Measurements from ENCODE around the gene SGMS2. TPM values are rescaled to one million over a fixed set of nuclear protein-coding genes. Genes with fewer than 3 reads are reported as not detected.
A peak's percentile ranks its signal among the peaks of the same experiment; 100 is the strongest.

The SGMS2 gene
- polyA plus RNA-seq, 2 donors, result 2.4 to 8.5 TPM

DNA sequence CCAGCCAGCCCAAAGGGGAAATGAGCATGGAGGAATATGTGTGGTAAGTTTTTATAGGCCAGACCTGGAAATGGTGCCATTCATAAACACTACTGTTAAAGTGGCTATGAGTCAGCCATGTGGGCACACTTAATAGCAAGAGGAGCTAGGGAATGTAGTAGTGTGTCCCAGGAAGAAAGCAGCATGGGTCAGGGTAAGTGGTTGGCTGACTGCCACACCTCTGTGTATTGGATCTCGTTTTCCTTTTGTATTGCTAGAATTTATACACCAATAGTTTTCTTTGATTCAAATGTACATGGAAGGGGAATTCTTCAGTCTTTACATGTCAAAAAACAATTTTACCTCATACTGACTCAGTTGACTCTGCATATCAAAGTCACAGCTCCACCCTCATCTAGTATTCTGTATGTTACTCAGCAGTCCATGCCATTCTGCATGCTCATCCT, 22.9 kb upstream of the SGMS2 start:
- no peak overlapping the region for H3K27ac ChIP-seq (ENCODE audit: low read depth in 2 of 2, low read length in 1 of 2)
- H3K36me3 ChIP-seq (ENCODE audit: control insufficient read depth in 2 of 2, insufficient read depth in 2 of 2, low read length in 1 of 2), result no peaks in the 10 kb centered on the region
- WGBS, 2 donors, result 51 to 76% methylated on average over 1 of the region's 1 CpG
- H3K4me1 ChIP-seq (ENCODE audit: control insufficient read depth in 2 of 2, insufficient read depth in 2 of 2, low read length in 1 of 2), result no peaks in the 10 kb centered on the region
- no peaks in the 10 kb centered on the region for H3K9me3 ChIP-seq (ENCODE audit: control insufficient read depth in 2 of 2, insufficient read depth in 1 of 2, low read depth in 1 of 2, low read length in 1 of 2)
- no peaks in the 10 kb centered on the region for H3K27me3 ChIP-seq (ENCODE audit: control insufficient read depth in 1 of 2, insufficient read depth in 2 of 2, low read length in 2 of 2)
- no peak overlapping the region for H3K4me3 ChIP-seq (ENCODE audit: low read depth in 1 of 2, low read length in 2 of 2)

GRCh38 chr4:107804956-107805355, 19.8 kb upstream of the SGMS2 start:
- WGBS, 2 donors, result 83 to 88% methylated on average over 3 of the region's 3 CpGs
- Histone ChIP-seq H3K27ac (ENCODE audit: low read depth in 2 of 2, low read length in 1 of 2) (no peak overlapping the region), H3K36me3 (ENCODE audit: control insufficient read depth in 2 of 2, insufficient read depth in 2 of 2, low read length in 1 of 2) (no peaks in the 10 kb centered on the region), H3K4me1 (ENCODE audit: control insufficient read depth in 2 of 2, insufficient read depth in 2 of 2, low read length in 1 of 2) (no peaks in the 10 kb centered on the region), H3K27me3 (ENCODE audit: control insufficient read depth in 1 of 2, insufficient read depth in 2 of 2, low read length in 2 of 2) (no peaks in the 10 kb centered on the region), H3K4me3 (ENCODE audit: low read depth in 1 of 2, low read length in 2 of 2) (no peak overlapping the region), H3K9me3 (ENCODE audit: control insufficient read depth in 2 of 2, insufficient read depth in 1 of 2, low read depth in 1 of 2, low read length in 1 of 2) (no peaks in the 10 kb centered on the region)

- Histone ChIP-seq H3K36me3 (ENCODE audit: control insufficient read depth in 2 of 2, insufficient read depth in 2 of 2, low read length in 1 of 2) (no peaks in the 10 kb centered on the region), H3K4me1 (ENCODE audit: control insufficient read depth in 2 of 2, insufficient read depth in 2 of 2, low read length in 1 of 2) (no peaks in the 10 kb centered on the region), H3K27me3 (ENCODE audit: control insufficient read depth in 1 of 2, insufficient read depth in 2 of 2, low read length in 2 of 2) (no peaks in the 10 kb centered on the region), H3K9me3 (ENCODE audit: control insufficient read depth in 2 of 2, insufficient read depth in 1 of 2, low read depth in 1 of 2, low read length in 1 of 2) (no peaks in the 10 kb centered on the region), H3K27ac (ENCODE audit: low read depth in 2 of 2, low read length in 1 of 2) (no peak overlapping the region), H3K4me3 (ENCODE audit: low read depth in 1 of 2, low read length in 2 of 2) (no peak overlapping the region)
- 41 to 51% methylated on average over 2 of the region's 2 CpGs for WGBS, 2 donors
These were observed 18.5 kb upstream of the SGMS2 start for GRCh38 chr4:107806196-107806595.

- no peak overlapping the region for H3K27ac ChIP-seq (ENCODE audit: low read depth in 2 of 2, low read length in 1 of 2)
- H3K4me1 ChIP-seq (ENCODE audit: control insufficient read depth in 2 of 2, insufficient read depth in 2 of 2, low read length in 1 of 2), result no peaks in the 10 kb centered on the region
- H3K36me3 ChIP-seq (ENCODE audit: control insufficient read depth in 2 of 2, insufficient read depth in 2 of 2, low read length in 1 of 2), result no peaks in the 10 kb centered on the region
- H3K4me3 ChIP-seq (ENCODE audit: low read depth in 1 of 2, low read length in 2 of 2), result no peak overlapping the region
- H3K27me3 ChIP-seq (ENCODE audit: control insufficient read depth in 1 of 2, insufficient read depth in 2 of 2, low read length in 2 of 2), result no peaks in the 10 kb centered on the region
- H3K9me3 ChIP-seq (ENCODE audit: control insufficient read depth in 2 of 2, insufficient read depth in 1 of 2, low read depth in 1 of 2, low read length in 1 of 2), result no peaks in the 10 kb centered on the region
- WGBS, 2 donors, result 66 to 85% methylated on average over 4 of the region's 4 CpGs
These were observed 16.2 kb upstream of the SGMS2 start for GRCh38 chr4:107808572-107808971.

DNA sequence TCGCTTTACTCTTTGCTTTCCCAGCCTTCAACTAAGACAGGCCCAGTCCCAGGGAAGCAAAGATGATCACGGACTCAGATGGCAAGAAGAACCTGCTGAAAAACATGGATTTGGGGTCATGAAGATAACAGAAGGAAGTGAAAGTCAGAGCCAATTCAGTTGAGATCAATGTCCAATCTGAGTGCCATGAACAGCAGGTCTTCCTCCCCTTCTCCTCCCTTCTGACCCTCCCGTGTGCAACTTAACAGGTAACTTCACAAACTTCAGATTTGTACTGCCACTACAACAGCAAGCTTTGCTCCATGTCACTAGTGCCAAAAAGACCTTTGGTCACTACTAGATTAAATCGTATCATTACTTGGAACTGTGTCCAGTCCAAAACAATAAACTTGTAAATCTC, 15.5 kb upstream of the SGMS2 start:
- WGBS, 2 donors, result 88 to 91% methylated on average over 4 of the region's 4 CpGs
- Histone ChIP-seq H3K36me3 (ENCODE audit: control insufficient read depth in 2 of 2, insufficient read depth in 2 of 2, low read length in 1 of 2) (no peaks in the 10 kb centered on the region), H3K9me3 (ENCODE audit: control insufficient read depth in 2 of 2, insufficient read depth in 1 of 2, low read depth in 1 of 2, low read length in 1 of 2) (no peaks in the 10 kb centered on the region), H3K4me1 (ENCODE audit: control insufficient read depth in 2 of 2, insufficient read depth in 2 of 2, low read length in 1 of 2) (no peaks in the 10 kb centered on the region), H3K27me3 (ENCODE audit: control insufficient read depth in 1 of 2, insufficient read depth in 2 of 2, low read length in 2 of 2) (no peaks in the 10 kb centered on the region), H3K4me3 (ENCODE audit: low read depth in 1 of 2, low read length in 2 of 2) (no peak overlapping the region), H3K27ac (ENCODE audit: low read depth in 2 of 2, low read length in 1 of 2) (no peak overlapping the region)

DNA sequence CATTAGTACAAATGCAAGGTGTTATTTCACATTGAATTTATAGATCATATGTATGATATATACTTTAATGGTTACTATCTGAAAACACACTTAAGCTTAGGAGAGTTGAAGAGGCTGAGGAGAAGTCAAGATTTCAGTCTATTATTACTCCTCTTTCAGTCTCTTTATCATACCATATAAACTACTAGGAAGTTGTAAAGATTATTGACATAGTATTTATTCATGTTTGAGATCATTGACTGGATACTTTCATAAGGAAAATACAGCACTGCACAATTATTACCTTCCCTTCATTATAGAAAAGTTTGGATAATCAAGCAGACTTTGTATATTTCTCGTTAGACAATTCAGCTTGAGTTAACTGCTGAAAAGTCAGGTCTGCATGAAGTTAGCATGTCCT, 10.0 kb upstream of the SGMS2 start:
- Histone ChIP-seq H3K27me3 (ENCODE audit: control insufficient read depth in 1 of 2, insufficient read depth in 2 of 2, low read length in 2 of 2) (no peaks in the 10 kb centered on the region), H3K36me3 (ENCODE audit: control insufficient read depth in 2 of 2, insufficient read depth in 2 of 2, low read length in 1 of 2) (no peaks in the 10 kb centered on the region), H3K4me3 (ENCODE audit: low read depth in 1 of 2, low read length in 2 of 2) (no peak overlapping the region), H3K4me1 (ENCODE audit: control insufficient read depth in 2 of 2, insufficient read depth in 2 of 2, low read length in 1 of 2) (no peaks in the 10 kb centered on the region), H3K27ac (ENCODE audit: low read depth in 2 of 2, low read length in 1 of 2) (no peak overlapping the region), H3K9me3 (ENCODE audit: control insufficient read depth in 2 of 2, insufficient read depth in 1 of 2, low read depth in 1 of 2, low read length in 1 of 2) (no peaks in the 10 kb centered on the region)
- WGBS, 2 donors, result 74 to 82% methylated on average over 1 of the region's 1 CpG

GRCh38 chr4:107815158-107815557, 9.6 kb upstream of the SGMS2 start:
- Histone ChIP-seq H3K9me3 (ENCODE audit: control insufficient read depth in 2 of 2, insufficient read depth in 1 of 2, low read depth in 1 of 2, low read length in 1 of 2) (no peaks in the 10 kb centered on the region), H3K36me3 (ENCODE audit: control insufficient read depth in 2 of 2, insufficient read depth in 2 of 2, low read length in 1 of 2) (no peaks in the 10 kb centered on the region), H3K27ac (ENCODE audit: low read depth in 2 of 2, low read length in 1 of 2) (no peak overlapping the region), H3K4me3 (ENCODE audit: low read depth in 1 of 2, low read length in 2 of 2) (no peak overlapping the region), H3K4me1 (ENCODE audit: control insufficient read depth in 2 of 2, insufficient read depth in 2 of 2, low read length in 1 of 2) (no peaks in the 10 kb centered on the region), H3K27me3 (ENCODE audit: control insufficient read depth in 1 of 2, insufficient read depth in 2 of 2, low read length in 2 of 2) (no peaks in the 10 kb centered on the region)
- 40 to 41% methylated on average over 1 of the region's 1 CpG for WGBS, 2 donors

- no peaks in the 10 kb centered on the region for H3K27me3 ChIP-seq (ENCODE audit: control insufficient read depth in 1 of 2, insufficient read depth in 2 of 2, low read length in 2 of 2)
- no peak overlapping the region for H3K27ac ChIP-seq (ENCODE audit: low read depth in 2 of 2, low read length in 1 of 2)
- no peaks in the 10 kb centered on the region for H3K4me1 ChIP-seq (ENCODE audit: control insufficient read depth in 2 of 2, insufficient read depth in 2 of 2, low read length in 1 of 2)
- no peak overlapping the region for H3K4me3 ChIP-seq (ENCODE audit: low read depth in 1 of 2, low read length in 2 of 2)
- H3K9me3 ChIP-seq (ENCODE audit: control insufficient read depth in 2 of 2, insufficient read depth in 1 of 2, low read depth in 1 of 2, low read length in 1 of 2), result no peaks in the 10 kb centered on the region
- no peaks in the 10 kb centered on the region for H3K36me3 ChIP-seq (ENCODE audit: control insufficient read depth in 2 of 2, insufficient read depth in 2 of 2, low read length in 1 of 2)
- 82 to 87% methylated on average over 3 of the region's 3 CpGs for WGBS, 2 donors
These were observed 6.3 kb upstream of the SGMS2 start for GRCh38 chr4:107818301-107818910.

- WGBS, 2 donors, result 37 to 41% methylated on average over 11 of the region's 11 CpGs
These were observed 822 bp upstream of the SGMS2 start for GRCh38 chr4:107823870-107824349.

More at GRCh38 chr4:107823870-107824349, 822 bp upstream of the SGMS2 start:
- no peaks in the 10 kb centered on the region for H3K36me3 ChIP-seq (ENCODE audit: control insufficient read depth in 2 of 2, insufficient read depth in 2 of 2, low read length in 1 of 2)
- H3K9me3 ChIP-seq (ENCODE audit: control insufficient read depth in 2 of 2, insufficient read depth in 1 of 2, low read depth in 1 of 2, low read length in 1 of 2), result no peaks in the 10 kb centered on the region
- peak overlapping the region; percentile 72 to 82 for H3K4me3 ChIP-seq (ENCODE audit: low read depth in 1 of 2, low read length in 2 of 2)
- H3K4me1 ChIP-seq (ENCODE audit: control insufficient read depth in 2 of 2, insufficient read depth in 2 of 2, low read length in 1 of 2), result peaks cover 0 to 2% of the 10 kb centered on the region in 2 donors
- no peaks in the 10 kb centered on the region for H3K27me3 ChIP-seq (ENCODE audit: control insufficient read depth in 1 of 2, insufficient read depth in 2 of 2, low read length in 2 of 2)
- H3K27ac ChIP-seq (ENCODE audit: low read depth in 2 of 2, low read length in 1 of 2), result peak overlapping the region; percentile 96 to 98
